Activated B cell treated with CpG ODN at 0.5 μM for 24 hours (primary cell): ENCODE measurements around the gene CDADC1. TPM values are rescaled to one million over a fixed set of nuclear protein-coding genes. Genes with fewer than 3 reads are reported as not detected.

Source experiments
- ATAC-seq: fragments of 200-7000 bp; cut with Tn5 transposase; one replicate; pipeline ENCODE4 v1.10.0; 2021; ENCODE audit warnings: low read depth, mild to moderate bottlenecking, moderate library complexity
- CTCF ChIA-PET: fragments of 350-600 bp; sonication (Branson Sonifier 250); formaldehyde crosslinking; loops from one replicate; lab custom pipeline; 2021; ENCODE audit warnings: antibody characterized with exemption; lab: Charles Lee
- POLR2A ChIA-PET: fragments of 350-600 bp; sonication (Branson Sonifier 250); formaldehyde crosslinking; loops from one replicate; lab custom pipeline; 2021; ENCODE audit warnings: antibody characterized with exemption; lab: Charles Lee
- DNase-seq: peaks from one replicate; pipeline ENCODE4 v3.0.0; 2022
- H3K27ac Mint-ChIP-seq: one replicate; pipeline ENCODE4 v1.8.0; 2020; ENCODE audit warnings: mixed read lengths
- H3K27me3 Mint-ChIP-seq: one replicate; pipeline ENCODE4 v1.8.0; 2021; ENCODE audit warnings: mixed read lengths
- H3K36me3 Mint-ChIP-seq: one replicate; pipeline ENCODE4 v1.8.0; 2021; ENCODE audit warnings: low read depth, mixed read lengths
- H3K4me1 Mint-ChIP-seq: one replicate; pipeline ENCODE4 v1.8.0; 2021; ENCODE audit warnings: mixed read lengths
- H3K4me3 Mint-ChIP-seq: one replicate; pipeline ENCODE4 v1.8.0; 2020; ENCODE audit warnings: mild to moderate bottlenecking, mixed read lengths
- H3K9me3 Mint-ChIP-seq: one replicate; pipeline ENCODE4 v1.8.0; 2020; ENCODE audit warnings: mixed read lengths
- intact Hi-C: fragments of 100-400 bp; cut with micrococcal nuclease; formaldehyde crosslinking; loops from one replicate; pipeline ENCODE4 v1.15.1; 2024
- total RNA-seq: library from RNA; stranded (reverse); gene quantifications from 2 replicates; pipeline ENCODE4 v1.2.3, GENCODE V29; 2022
- TF ChIP-seq, protein P1 (sequence below): fragments of 200-600 bp; IDR thresholded peaks from one replicate; pipeline ENCODE4 v1.8.0; 2022; ENCODE audit warnings: antibody characterized with exemption, mild to moderate bottlenecking

The CDADC1 gene
- total RNA-seq, 1 donor from 2014 or later = 10.4 TPM

GRCh38 chr13:49225223-49226042, 22.3 kb upstream of the CDADC1 start:
- no peaks in the 10 kb centered on the region for H3K9me3 Mint-ChIP-seq
- DNase-seq (no peak), ATAC-seq (no peak)
- peaks cover 3% of the 10 kb centered on the region for H3K4me1 Mint-ChIP-seq
- H3K36me3 Mint-ChIP-seq = no peaks in the 10 kb centered on the region
- CTCF ChIA-PET = no interaction called here
- TF ChIP-seq, protein P1, sequence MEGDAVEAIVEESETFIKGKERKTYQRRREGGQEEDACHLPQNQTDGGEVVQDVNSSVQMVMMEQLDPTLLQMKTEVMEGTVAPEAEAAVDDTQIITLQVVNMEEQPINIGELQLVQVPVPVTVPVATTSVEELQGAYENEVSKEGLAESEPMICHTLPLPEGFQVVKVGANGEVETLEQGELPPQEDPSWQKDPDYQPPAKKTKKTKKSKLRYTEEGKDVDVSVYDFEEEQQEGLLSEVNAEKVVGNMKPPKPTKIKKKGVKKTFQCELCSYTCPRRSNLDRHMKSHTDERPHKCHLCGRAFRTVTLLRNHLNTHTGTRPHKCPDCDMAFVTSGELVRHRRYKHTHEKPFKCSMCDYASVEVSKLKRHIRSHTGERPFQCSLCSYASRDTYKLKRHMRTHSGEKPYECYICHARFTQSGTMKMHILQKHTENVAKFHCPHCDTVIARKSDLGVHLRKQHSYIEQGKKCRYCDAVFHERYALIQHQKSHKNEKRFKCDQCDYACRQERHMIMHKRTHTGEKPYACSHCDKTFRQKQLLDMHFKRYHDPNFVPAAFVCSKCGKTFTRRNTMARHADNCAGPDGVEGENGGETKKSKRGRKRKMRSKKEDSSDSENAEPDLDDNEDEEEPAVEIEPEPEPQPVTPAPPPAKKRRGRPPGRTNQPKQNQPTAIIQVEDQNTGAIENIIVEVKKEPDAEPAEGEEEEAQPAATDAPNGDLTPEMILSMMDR = no peak
- no peak overlapping the region for H3K4me3 Mint-ChIP-seq
- peaks cover 22% of the 10 kb centered on the region for H3K27me3 Mint-ChIP-seq
- POLR2A ChIA-PET = no interaction called here
- intact Hi-C loops = no loop called here
- no peak overlapping the region for H3K27ac Mint-ChIP-seq

GRCh38 chr13:49226613-49227012, 21.1 kb upstream of the CDADC1 start:
- no peaks in the 10 kb centered on the region for H3K36me3 Mint-ChIP-seq
- no peaks in the 10 kb centered on the region for H3K9me3 Mint-ChIP-seq
- H3K27me3 Mint-ChIP-seq = peaks cover 18% of the 10 kb centered on the region
- ChIA-PET POLR2A (no interaction called here), CTCF (no interaction called here)
- no peaks in the 10 kb centered on the region for H3K4me1 Mint-ChIP-seq
- H3K27ac Mint-ChIP-seq = no peak overlapping the region
- DNase-seq = no peak
- intact Hi-C loops = no loop called here
- TF ChIP-seq, protein P1 = no peak
- no peak for ATAC-seq
- no peak overlapping the region for H3K4me3 Mint-ChIP-seq

GRCh38 chr13:49234741-49235140, 13.0 kb upstream of the CDADC1 start:
- CTCF ChIA-PET = no interaction called here
- Mint-ChIP-seq H3K27me3 (no peaks in the 10 kb centered on the region), H3K4me3 (no peak overlapping the region), H3K27ac (no peak overlapping the region), H3K36me3 (no peaks in the 10 kb centered on the region), H3K4me1 (no peaks in the 10 kb centered on the region), H3K9me3 (no peaks in the 10 kb centered on the region)
- intact Hi-C loops = no loop called here
- TF ChIP-seq, protein P1 = no peak
- ATAC-seq = no peak
- no peak for DNase-seq
- POLR2A ChIA-PET = no interaction called here

GRCh38 chr13:49235856-49236431, 11.8 kb upstream of the CDADC1 start:
- TF ChIP-seq, protein P1 = no peak
- no peak overlapping the region for H3K4me3 Mint-ChIP-seq
- no peaks in the 10 kb centered on the region for H3K4me1 Mint-ChIP-seq
- ChIA-PET CTCF (interaction anchor here (1.5 kb wide), 1 partner anchor 9 kb away, joined by 3 read pairs; no protein-coding TSS in a partner anchor), POLR2A (no interaction called here)
- no peak for DNase-seq
- intact Hi-C loops = no loop called here
- no peaks in the 10 kb centered on the region for H3K27me3 Mint-ChIP-seq
- no peak for ATAC-seq
- H3K36me3 Mint-ChIP-seq = no peaks in the 10 kb centered on the region
- H3K27ac Mint-ChIP-seq = no peak overlapping the region
- H3K9me3 Mint-ChIP-seq = no peaks in the 10 kb centered on the region

GRCh38 chr13:49238621-49239020, 9.1 kb upstream of the CDADC1 start:
- Mint-ChIP-seq H3K36me3 (no peaks in the 10 kb centered on the region), H3K4me1 (no peaks in the 10 kb centered on the region), H3K27ac (no peak overlapping the region), H3K27me3 (peaks cover 6% of the 10 kb centered on the region), H3K9me3 (no peaks in the 10 kb centered on the region), H3K4me3 (no peak overlapping the region)
- intact Hi-C loops = no loop called here
- DNase-seq (no peak), ATAC-seq (no peak)
- TF ChIP-seq, protein P1 = no peak
- CTCF ChIA-PET = no interaction called here
- POLR2A ChIA-PET = no interaction called here
